Suprapubic skin (tissue), 4 donors: ENCODE results near the gene TOGARAM2.

Experiments used
- CTCF ChIP-seq, 2 donors: fragments of 200-600 bp in 1 of 2; fragments of 450-650 bp in 1 of 2; sonication (generic) in 1 of 2; IDR thresholded peaks; one replicate each; pipeline ENCODE4 v1.5.1; 2016 to 2019; ENCODE audit warnings: antibody characterized with exemption in 2 of 2, mild to moderate bottlenecking in 1 of 2, moderate library complexity in 1 of 2
- EP300 ChIP-seq: sonication (generic); formaldehyde crosslinking; IDR thresholded peaks from one replicate; pipeline ENCODE4 v1.6.1; 2017; ENCODE audit warnings: antibody characterized with exemption
- POLR2A ChIP-seq, 2 donors: fragments of 450-650 bp; IDR thresholded peaks; one replicate each; pipeline ENCODE4 v1.6.1; 2017; ENCODE audit warnings: antibody characterized with exemption in 2 of 2, mild to moderate bottlenecking in 2 of 2, moderate library complexity in 2 of 2
- POLR2AphosphoS5 ChIP-seq, 3 donors: sonication (generic); formaldehyde crosslinking; IDR thresholded peaks; one replicate each; pipeline ENCODE4 v1.6.1; 2017; ENCODE audit warnings: antibody characterized with exemption in 3 of 3

GRCh38 chr2:29053223-29053622 lies 72.1 kb downstream of the TOGARAM2 start:
- no peak for TF ChIP-seq CTCF (IDR thresholded peaks at IDR 0.05)
- TF ChIP-seq POLR2A (IDR thresholded peaks at IDR 0.05) = no peak
- no peak for TF ChIP-seq EP300
- no peak for TF ChIP-seq POLR2AphosphoS5 (IDR thresholded peaks at IDR 0.05)
